Thoracic aorta (tissue), 2 donors: Measurements from ENCODE around the gene WBP11. TPM values are rescaled to one million over a fixed set of nuclear protein-coding genes. Genes with fewer than 3 reads are reported as not detected.
A peak's percentile ranks its signal among the peaks of the same experiment; 100 is the strongest.

ENCODE experiments used
- ATAC-seq: fragments of 150-250 bp; one replicate; pipeline ENCODE4 v1.8.0; 2017; ENCODE audit warnings: low read depth; ENCODE audit not compliant: insufficient number of reproducible peaks, low FRiP score
- DNase-seq: peaks from one replicate; pipeline ENCODE4 v3.0.0-alpha.2; 2020; ENCODE audit warnings: low spot score
- H3K27ac ChIP-seq, 2 donors: fragments of 200-600 bp; sonication (generic); 1 replicate in 1 of 2; 2 replicates in 1 of 2; pipeline ENCODE4 v1.5.1; 2016; ENCODE audit warnings: mild to moderate bottlenecking in 2 of 2, moderate library complexity in 2 of 2
- H3K27me3 ChIP-seq: fragments of 200-600 bp; sonication (generic); replicated peaks from 2 replicates; pipeline ENCODE4 v1.6.0; 2016; ENCODE audit warnings: mild to moderate bottlenecking; ENCODE audit not compliant: insufficient read depth
- H3K36me3 ChIP-seq: fragments of 200-600 bp; sonication (generic); one replicate; pipeline ENCODE4 v1.5.1; 2016
- H3K4me1 ChIP-seq, 2 donors: fragments of 200-600 bp; sonication (generic); 1 replicate in 1 of 2; 2 replicates in 1 of 2; pipeline versions ENCODE4 v1.5.1 to v1.6.0; 2016; ENCODE audit warnings: low read depth in 2 of 2, mild to moderate bottlenecking in 1 of 2; ENCODE audit not compliant: control insufficient read depth in 1 of 2
- H3K4me3 ChIP-seq: fragments of 200-600 bp; sonication (generic); 2 replicates; pipeline ENCODE4 v1.5.1; 2016; ENCODE audit warnings: mild to moderate bottlenecking
- H3K9me3 ChIP-seq: fragments of 200-600 bp; sonication (generic); 2 replicates; pipeline ENCODE4 v1.5.1; 2016
- total RNA-seq, 2 donors: library from RNA; depleted of rRNA; stranded (reverse); fragments of >200 nt; gene quantifications; one replicate each; pipeline versions ENCODE4 v1.1.0 to v1.2.3, GENCODE V29; 2016
- TF ChIP-seq, protein P1 (sequence below): fragments of 200-600 bp; sonication (generic); IDR thresholded peaks from one replicate; pipeline ENCODE4 v1.5.1; 2019; ENCODE audit warnings: antibody characterized with exemption

Gene WBP11
- total RNA-seq, 2 donors from 2014 or later = 10.0 to 17.6 TPM

GRCh38 chr12:14811486-14811885 is 8.2 kb upstream of the WBP11 start:
- no peaks in the 10 kb centered on the region for H3K9me3 ChIP-seq
- no peak for DNase-seq
- H3K4me3 ChIP-seq = no peak overlapping the region
- H3K27me3 ChIP-seq = no peaks in the 10 kb centered on the region
- ATAC-seq = no peak
- H3K4me1 ChIP-seq = no peaks in the 10 kb centered on the region
- no peaks in the 10 kb centered on the region for H3K36me3 ChIP-seq
- no peak overlapping the region for H3K27ac ChIP-seq
- TF ChIP-seq, protein P1, sequence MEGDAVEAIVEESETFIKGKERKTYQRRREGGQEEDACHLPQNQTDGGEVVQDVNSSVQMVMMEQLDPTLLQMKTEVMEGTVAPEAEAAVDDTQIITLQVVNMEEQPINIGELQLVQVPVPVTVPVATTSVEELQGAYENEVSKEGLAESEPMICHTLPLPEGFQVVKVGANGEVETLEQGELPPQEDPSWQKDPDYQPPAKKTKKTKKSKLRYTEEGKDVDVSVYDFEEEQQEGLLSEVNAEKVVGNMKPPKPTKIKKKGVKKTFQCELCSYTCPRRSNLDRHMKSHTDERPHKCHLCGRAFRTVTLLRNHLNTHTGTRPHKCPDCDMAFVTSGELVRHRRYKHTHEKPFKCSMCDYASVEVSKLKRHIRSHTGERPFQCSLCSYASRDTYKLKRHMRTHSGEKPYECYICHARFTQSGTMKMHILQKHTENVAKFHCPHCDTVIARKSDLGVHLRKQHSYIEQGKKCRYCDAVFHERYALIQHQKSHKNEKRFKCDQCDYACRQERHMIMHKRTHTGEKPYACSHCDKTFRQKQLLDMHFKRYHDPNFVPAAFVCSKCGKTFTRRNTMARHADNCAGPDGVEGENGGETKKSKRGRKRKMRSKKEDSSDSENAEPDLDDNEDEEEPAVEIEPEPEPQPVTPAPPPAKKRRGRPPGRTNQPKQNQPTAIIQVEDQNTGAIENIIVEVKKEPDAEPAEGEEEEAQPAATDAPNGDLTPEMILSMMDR = no peak

DNA sequence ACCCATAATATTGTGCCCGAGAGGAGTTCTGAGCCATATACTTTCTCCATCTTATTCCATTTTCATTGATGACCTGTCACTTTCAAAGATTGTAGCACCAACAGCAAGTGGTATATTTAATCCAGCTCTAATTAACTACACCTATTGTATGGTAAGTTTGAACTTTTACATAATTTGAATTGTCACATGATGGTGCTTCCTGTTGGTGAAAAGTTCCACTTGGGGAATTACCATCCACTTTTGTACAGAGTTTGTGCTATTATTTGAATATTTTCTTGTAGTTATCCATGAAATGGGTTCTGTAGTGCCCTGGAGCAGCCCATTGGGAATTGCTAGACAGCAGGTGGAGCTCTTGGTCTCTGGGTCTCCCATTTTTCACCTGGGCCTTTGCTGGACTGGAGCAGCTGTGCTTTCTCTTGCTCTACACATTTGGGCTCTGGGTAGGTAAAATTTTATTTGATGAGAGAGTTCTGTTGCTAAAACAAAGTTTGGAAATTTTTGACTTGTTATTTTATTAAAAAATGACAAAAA is 7.7 kb upstream of the WBP11 start:
- H3K36me3 ChIP-seq = no peaks in the 10 kb centered on the region
- H3K27me3 ChIP-seq = no peaks in the 10 kb centered on the region
- no peak overlapping the region for H3K27ac ChIP-seq
- ATAC-seq (no peak), DNase-seq (no peak)
- H3K4me3 ChIP-seq = no peak overlapping the region
- TF ChIP-seq, protein P1 = no peak
- H3K9me3 ChIP-seq = no peaks in the 10 kb centered on the region
- H3K4me1 ChIP-seq = no peaks in the 10 kb centered on the region

DNA sequence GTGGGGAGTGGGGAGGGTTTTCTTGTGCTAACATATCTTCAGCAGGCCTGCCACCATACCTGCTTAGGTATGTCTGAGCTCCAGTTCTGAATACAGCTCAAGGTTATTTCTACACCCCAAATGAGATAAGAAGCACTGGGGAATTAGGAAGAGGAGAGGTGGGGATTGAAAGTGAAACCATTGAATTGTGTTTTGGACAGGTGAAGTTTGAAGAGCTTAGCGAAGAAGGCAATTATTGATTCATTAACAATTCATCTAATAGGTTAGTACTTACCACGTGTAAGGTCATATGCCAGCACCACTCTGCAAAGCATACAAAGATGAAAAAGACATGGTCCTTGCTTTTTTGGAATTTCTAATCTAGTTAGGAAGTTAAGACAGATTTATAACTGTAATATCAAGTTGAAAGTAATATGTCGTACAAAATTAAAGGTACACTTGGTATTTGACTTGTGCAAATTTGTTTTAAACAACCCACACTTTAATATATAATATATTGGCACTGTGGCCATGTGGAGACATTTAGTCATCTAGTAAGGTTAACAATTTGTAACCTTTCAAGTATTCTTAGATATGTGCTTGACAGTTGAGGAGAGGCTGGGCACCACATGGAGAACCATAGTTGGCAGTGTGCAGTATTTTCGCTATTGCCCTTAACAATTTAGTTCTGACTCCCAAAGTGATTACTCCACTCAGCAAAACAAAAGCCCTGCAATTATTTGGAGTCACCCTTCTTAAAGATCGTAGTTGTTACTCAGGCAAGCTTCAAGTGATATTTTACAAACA is 7.1 kb upstream of the WBP11 start:
- no peak overlapping the region for H3K27ac ChIP-seq
- H3K4me3 ChIP-seq = no peak overlapping the region
- DNase-seq = no peak
- no peaks in the 10 kb centered on the region for H3K27me3 ChIP-seq
- no peak for ATAC-seq
- no peaks in the 10 kb centered on the region for H3K9me3 ChIP-seq
- H3K36me3 ChIP-seq = no peaks in the 10 kb centered on the region
- H3K4me1 ChIP-seq = no peaks in the 10 kb centered on the region
- TF ChIP-seq, protein P1 = no peak

- H3K27me3 ChIP-seq = no peaks in the 10 kb centered on the region
- peak overlapping the region; percentile 90 for H3K4me3 ChIP-seq
- DNase-seq = no peak
- ATAC-seq = no peak
- peak overlapping the region; percentile 66 to 83 for H3K27ac ChIP-seq
- TF ChIP-seq, protein P1 = no peak
- H3K4me1 ChIP-seq = peaks cover 12 to 25% of the 10 kb centered on the region in 2 donors
- no peaks in the 10 kb centered on the region for H3K9me3 ChIP-seq
- H3K36me3 ChIP-seq = no peaks in the 10 kb centered on the region
These were observed 517 bp upstream of the WBP11 start for GRCh38 chr12:14803830-14804160.

GRCh38 chr12:14802721-14803010 is 612 bp downstream of the WBP11 start:
- Histone ChIP-seq H3K4me3 (peak overlapping the region; percentile 90), H3K27me3 (no peaks in the 10 kb centered on the region), H3K9me3 (no peaks in the 10 kb centered on the region), H3K4me1 (peaks cover 12 to 25% of the 10 kb centered on the region in 2 donors), H3K36me3 (peaks cover 5% of the 10 kb centered on the region), H3K27ac (peak overlapping the region; percentile 83 to 87)
- ATAC-seq = no peak
- TF ChIP-seq, protein P1 = no peak
- DNase-seq = no peak
